Stomach (tissue), 9 donors: ENCODE measurements around the gene SIGMAR1. TPM values are rescaled to one million over a fixed set of nuclear protein-coding genes. Genes with fewer than 3 reads are reported as not detected.
A peak's percentile ranks its signal among the peaks of the same experiment; 100 is the strongest.

Experiments used
- DNase-seq, 2 donors: peaks; one replicate each; pipeline versions ENCODE4 v3.0.0 to v3.0.0-alpha.2; 2013 to 2019
- H3K27ac ChIP-seq, 5 donors: fragments of 200-600 bp in 4 of 5; sonication (generic) in 4 of 5; one replicate each; pipeline ENCODE4 v1.5.1; 2013 to 2019; ENCODE audit warnings: mild to moderate bottlenecking in 1 of 5, moderate library complexity in 1 of 5
- H3K27me3 ChIP-seq, 3 donors: fragments of 200-600 bp; sonication (generic); one replicate each; pipeline ENCODE4 v1.5.1; 2017 to 2019; ENCODE audit warnings: mixed run types in 1 of 3
- H3K36me3 ChIP-seq, 4 donors: fragments of 200-600 bp; sonication (generic); 1 replicate in 3 of 4; 2 replicates in 1 of 4; pipeline ENCODE4 v1.5.1; 2016 to 2019
- H3K4me1 ChIP-seq, 4 donors: fragments of 200-600 bp; sonication (generic); one replicate each; pipeline ENCODE4 v1.5.1; 2016 to 2019
- H3K4me3 ChIP-seq, 4 donors: fragments of 200-600 bp; sonication (generic) in 3 of 4; one replicate each; pipeline ENCODE4 v1.5.1; 2016 to 2019; ENCODE audit warnings: mild to moderate bottlenecking in 1 of 4
- H3K9me3 ChIP-seq, 4 donors: fragments of 200-600 bp; sonication (generic); one replicate each; pipeline ENCODE4 v1.5.1; 2016 to 2019
- EP300 ChIP-seq: sonication (generic); formaldehyde crosslinking; IDR thresholded peaks from one replicate; pipeline ENCODE4 v1.6.1; 2017; ENCODE audit warnings: antibody characterized with exemption
- POLR2A ChIP-seq, 4 donors: fragments of 450-650 bp; IDR thresholded peaks; one replicate each; pipeline ENCODE4 v1.6.1; 2016; ENCODE audit warnings: antibody characterized with exemption in 4 of 4, control low read depth in 2 of 4, mild to moderate bottlenecking in 1 of 4, moderate library complexity in 1 of 4
- POLR2AphosphoS5 ChIP-seq, 3 donors: sonication (generic); formaldehyde crosslinking; IDR thresholded peaks; one replicate each; pipeline ENCODE4 v1.6.1; 2016; ENCODE audit warnings: antibody characterized with exemption in 3 of 3
- WGBS, 5 donors: extraction: QIAGEN DNeasy Blood & Tissue Kit in 3 of 5; methylation state at CpG; one replicate each; pipeline versions ENCODE4 v1.1.5 to v1.1.7; 2013 to 2018; 5-methylcytosine and 5-hydroxymethylcytosine counted together
- intact Hi-C: fragments of 100-400 bp; cut with DNase I; formaldehyde crosslinking; loops from one replicate; pipeline ENCODE4 v1.15.1; 2023; ENCODE audit warnings: low total_unique reads
- polyA plus RNA-seq, 3 donors: library from polyadenylated mRNA; stranded (reverse); fragments of 200-250 nt; gene quantifications; one replicate each; pipeline ENCODE4 v1.2.3, GENCODE V29; 2013
- total RNA-seq, 5 donors: library from RNA; depleted of rRNA; stranded (reverse); fragments of >200 nt; gene quantifications; one replicate each; pipeline versions ENCODE4 v1.1.0 to v1.2.3, GENCODE V29; 2014 to 2016
- TF ChIP-seq, protein P1 (sequence below), 7 experiments: fragments of 450-650 bp in 4 of 7; fragments of 200-600 bp in 3 of 7; sonication (generic) in 3 of 7; IDR thresholded peaks; one replicate each; pipeline ENCODE4 v1.5.1; 2016 to 2019; ENCODE audit warnings: antibody characterized with exemption in 7 of 7, control low read depth in 2 of 7, mild to moderate bottlenecking in 1 of 7
- donor health status: healthy with polysubstance abuse.
- donor health status: Bipolar disorder and iron deficiency.
- donor health status: healthy.

SIGMAR1 gene
- total and polyA plus RNA-seq, 8 donors, result 19.9 to 124 (median 44.2) TPM

DNA sequence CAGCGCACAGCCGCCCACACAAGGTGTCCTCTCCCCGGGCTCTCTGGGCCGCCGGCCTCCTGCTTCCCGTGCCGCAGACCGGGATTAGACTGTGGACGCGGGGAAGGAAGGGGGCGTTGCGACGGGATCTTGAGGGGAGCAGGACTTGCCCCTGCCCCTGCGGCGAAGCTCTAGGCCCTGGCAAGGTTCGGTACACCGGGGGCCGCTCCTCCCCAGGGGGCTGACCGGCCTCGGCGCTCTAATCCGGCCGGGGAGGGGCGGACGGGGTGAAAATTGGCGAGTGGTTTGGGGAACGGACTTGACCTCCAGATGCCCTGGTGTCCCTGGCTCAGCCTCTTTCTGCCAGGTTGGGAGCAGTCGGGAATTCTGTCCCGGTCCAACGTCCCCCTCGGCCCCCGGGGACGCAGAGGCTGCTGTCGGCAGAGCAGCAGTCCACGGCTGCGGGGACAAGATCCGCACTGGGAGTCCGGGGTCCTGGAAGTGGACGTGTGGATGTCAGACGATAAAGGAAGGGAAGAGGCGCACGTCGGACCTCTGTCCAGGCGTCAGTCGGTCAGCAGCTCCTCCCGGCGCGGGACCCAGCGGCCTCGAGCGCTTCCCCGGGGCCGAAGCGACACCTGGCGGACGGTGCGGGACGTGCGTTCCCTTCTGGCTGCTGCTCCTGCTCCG lies 46.2 kb downstream of the SIGMAR1 start:
- H3K4me3 ChIP-seq, result peak overlapping the region; percentile 24 to 66 (median 48)
- H3K4me1 ChIP-seq, result peaks cover 38 to 54% (median 47%) of the 10 kb centered on the region in 4 donors

DNA sequence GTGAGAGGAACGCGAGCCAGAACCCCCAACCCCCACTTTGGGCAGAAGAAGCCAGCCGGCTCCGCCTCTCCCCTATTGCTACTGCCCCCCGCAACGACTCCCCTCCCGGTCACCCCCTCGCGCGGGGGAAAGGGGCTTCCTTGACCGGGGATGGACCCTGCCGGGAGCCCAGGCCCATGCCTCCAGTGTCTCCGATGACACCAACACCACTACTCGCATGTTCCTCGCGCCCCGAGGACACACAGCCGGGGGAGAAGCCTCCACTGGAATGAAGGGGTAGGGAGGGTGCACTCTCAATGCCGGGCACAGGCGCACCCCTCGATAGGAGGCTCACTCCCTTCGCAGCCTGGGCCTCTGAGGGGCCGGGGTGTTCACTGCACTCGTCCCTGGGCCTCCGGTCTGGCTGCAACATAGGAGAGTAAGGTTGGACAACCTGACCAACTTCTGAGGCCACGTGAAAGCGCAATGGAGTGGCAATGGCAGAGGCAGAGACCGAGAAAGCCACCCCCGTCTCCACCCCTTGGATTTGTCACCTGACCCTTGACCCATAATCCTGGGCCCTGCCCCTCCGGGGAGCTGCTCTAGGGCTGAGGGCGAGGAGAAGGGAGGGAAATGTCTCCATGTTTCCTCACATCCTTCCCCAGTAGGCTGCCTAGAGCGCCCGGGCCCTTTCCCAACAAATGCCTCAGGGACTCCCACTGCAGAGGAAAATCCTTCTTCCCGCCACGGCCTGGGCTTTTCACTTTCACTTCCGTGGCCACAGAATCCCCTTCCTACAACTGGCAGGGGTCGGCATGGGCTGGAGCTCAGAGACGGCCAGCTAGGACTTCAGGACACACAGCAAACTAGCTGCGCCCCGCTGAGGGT lies 47.0 kb downstream of the SIGMAR1 start:
- Histone ChIP-seq H3K9me3 (no peaks in the 10 kb centered on the region), H3K27ac (peak overlapping the region in 2 of 5 donors; percentile 41 to 50), H3K36me3 (no peaks in the 10 kb centered on the region), H3K4me1 (peaks cover 38 to 54% (median 47%) of the 10 kb centered on the region in 4 donors), H3K27me3 (peaks cover 5 to 98% (median 81%) of the 10 kb centered on the region in 3 donors), H3K4me3 (peak overlapping the region; percentile 53 to 66 (median 58))
- peak in 1 of 2 donors; percentile 55 for DNase-seq
- 11 to 23% (median 15%) methylated on average over 33 to 40 of the region's 40 CpGs for WGBS, 5 donors
- intact Hi-C loops, result loop anchor here (5.0 kb wide), 1 partner anchor 38 kb away; no protein-coding TSS in a partner anchor
- TF ChIP-seq EP300, result no peak
- TF ChIP-seq, protein P1, sequence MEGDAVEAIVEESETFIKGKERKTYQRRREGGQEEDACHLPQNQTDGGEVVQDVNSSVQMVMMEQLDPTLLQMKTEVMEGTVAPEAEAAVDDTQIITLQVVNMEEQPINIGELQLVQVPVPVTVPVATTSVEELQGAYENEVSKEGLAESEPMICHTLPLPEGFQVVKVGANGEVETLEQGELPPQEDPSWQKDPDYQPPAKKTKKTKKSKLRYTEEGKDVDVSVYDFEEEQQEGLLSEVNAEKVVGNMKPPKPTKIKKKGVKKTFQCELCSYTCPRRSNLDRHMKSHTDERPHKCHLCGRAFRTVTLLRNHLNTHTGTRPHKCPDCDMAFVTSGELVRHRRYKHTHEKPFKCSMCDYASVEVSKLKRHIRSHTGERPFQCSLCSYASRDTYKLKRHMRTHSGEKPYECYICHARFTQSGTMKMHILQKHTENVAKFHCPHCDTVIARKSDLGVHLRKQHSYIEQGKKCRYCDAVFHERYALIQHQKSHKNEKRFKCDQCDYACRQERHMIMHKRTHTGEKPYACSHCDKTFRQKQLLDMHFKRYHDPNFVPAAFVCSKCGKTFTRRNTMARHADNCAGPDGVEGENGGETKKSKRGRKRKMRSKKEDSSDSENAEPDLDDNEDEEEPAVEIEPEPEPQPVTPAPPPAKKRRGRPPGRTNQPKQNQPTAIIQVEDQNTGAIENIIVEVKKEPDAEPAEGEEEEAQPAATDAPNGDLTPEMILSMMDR (IDR thresholded peaks at IDR 0.05), result no peak
- TF ChIP-seq POLR2AphosphoS5 (IDR thresholded peaks at IDR 0.05), result no peak
- no peak for TF ChIP-seq POLR2A (IDR thresholded peaks at IDR 0.05)

More for the DNA sequence above, 46.2 kb downstream of the SIGMAR1 start:
- 3 to 10% (median 5%) methylated on average over 51 to 60 of the region's 60 CpGs for WGBS, 5 donors
- intact Hi-C loops, result loop anchor here (5.0 kb wide), 1 partner anchor 39 kb away; no protein-coding TSS in a partner anchor
- H3K9me3 ChIP-seq, result no peaks in the 10 kb centered on the region
- TF ChIP-seq EP300 (no peak), POLR2AphosphoS5 (IDR thresholded peaks at IDR 0.05) (peak in 1 of 3 donors; percentile 13)
- TF ChIP-seq, protein P1 (IDR thresholded peaks at IDR 0.05), result peak in 5 of 7 experiments; percentile 82 to 93 (median 92)
- DNase-seq, result peak; percentile 89 to 94
- peaks cover 3 to 90% (median 74%) of the 10 kb centered on the region in 3 donors for H3K27me3 ChIP-seq
- no peaks in the 10 kb centered on the region for H3K36me3 ChIP-seq
- peak overlapping the region in 2 of 5 donors; percentile 41 to 50 for H3K27ac ChIP-seq

DNA sequence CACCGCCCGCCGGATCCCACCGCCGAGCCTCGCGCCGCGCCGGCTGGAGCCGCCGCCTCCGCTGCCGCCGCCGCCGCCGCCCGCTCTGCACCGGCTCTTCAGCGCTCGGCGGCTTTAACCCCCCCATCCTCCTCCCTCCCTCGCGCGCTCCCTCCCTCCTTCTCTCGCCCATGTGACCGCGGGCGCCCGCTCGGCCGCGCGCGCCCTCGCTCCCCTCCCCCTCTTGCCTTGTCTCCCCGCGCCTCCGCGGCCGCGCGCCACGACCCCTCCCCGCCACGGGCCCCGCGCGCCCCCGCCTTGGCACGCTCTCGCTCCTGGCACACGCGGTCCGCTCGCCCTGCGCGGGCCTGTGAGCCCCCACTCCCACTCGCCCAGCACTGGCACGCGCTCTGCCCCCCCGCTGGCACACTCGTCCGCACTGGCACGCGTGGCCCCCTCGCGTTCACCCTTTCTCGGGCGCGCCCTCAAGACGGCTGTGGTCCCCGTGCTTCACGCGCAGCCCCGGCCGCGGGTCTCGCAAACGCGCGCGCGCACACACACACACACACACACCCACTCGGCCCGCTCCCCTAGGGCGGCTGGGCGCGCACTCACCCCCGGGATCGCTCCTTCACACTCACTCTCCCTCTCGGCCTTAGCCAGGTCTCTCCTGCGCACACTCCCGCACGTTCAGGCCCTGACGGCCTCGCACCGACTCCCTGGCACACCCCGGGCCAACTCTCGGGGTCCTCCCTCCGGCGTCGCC lies 47.8 kb downstream of the SIGMAR1 start, which contains the start of gene CNTFR:
CNTFR (minus strand) TSS at position 89 of the 745 bp plus-strand sequence. CDS start 20,743 bp downstream, outside the sequence.
- H3K4me3 ChIP-seq, result peak within 1 kb of the TSS; percentile 53 to 66 (median 58)
- H3K36me3 ChIP-seq, result no peaks in the 10 kb centered on the region
- peaks cover 6 to 100% (median 89%) of the 10 kb centered on the region in 3 donors for H3K27me3 ChIP-seq
- intact Hi-C loops, result loop anchor here (5.0 to 10.0 kb wide), 2 partner anchors 38 to 185 kb away; no protein-coding TSS in a partner anchor
- WGBS, 5 donors, result 1 to 2% (median 1%) methylated on average over 47 to 100 of the region's 104 CpGs
- H3K4me1 ChIP-seq, result peaks cover 38 to 54% (median 47%) of the 10 kb centered on the region in 4 donors
- peak in 1 of 2 donors; percentile 85 for DNase-seq
- peak within 1 kb of the TSS in 3 of 5 donors; percentile 23 to 50 (median 32) for H3K27ac ChIP-seq
- TF ChIP-seq EP300 (no peak), POLR2A (IDR thresholded peaks at IDR 0.05) (no peak), POLR2AphosphoS5 (IDR thresholded peaks at IDR 0.05) (no peak)
- TF ChIP-seq, protein P1 (IDR thresholded peaks at IDR 0.05), result no peak
- H3K9me3 ChIP-seq, result no peaks in the 10 kb centered on the region
